ENCODE measurements around the gene KCTD8. TPM values are rescaled to one million over a fixed set of nuclear protein-coding genes. Genes with fewer than 3 reads are reported as not detected.
A peak's percentile ranks its signal among the peaks of the same experiment; 100 is the strongest.

The KCTD8 gene
- total RNA-seq, 1 experiment from 2014 or later, result 3.8 TPM

GRCh38 chr4:44221407-44221806 lies 227.2 kb downstream of the KCTD8 start (continued):
- no peak for TF ChIP-seq JUN (CRISPR knock-in tag; IDR thresholded peaks at IDR 0.05)
- no peak for TF ChIP-seq RELA (CRISPR knock-in tag; IDR thresholded peaks at IDR 0.05; ENCODE audit: borderline replicate concordance)
- TF ChIP-seq AFF4 (CRISPR knock-in tag; IDR thresholded peaks at IDR 0.05; ENCODE audit: borderline replicate concordance), result no peak
- no peak for TF ChIP-seq ESRRA (CRISPR knock-in tag; IDR thresholded peaks at IDR 0.05; ENCODE audit: borderline replicate concordance)

- DNase-seq (ENCODE audit: low spot score) (no peak), ATAC-seq (peak; percentile 98)
- peaks cover 12% of the 10 kb centered on the region for H3K4me1 Mint-ChIP-seq
- TF ChIP-seq NFE2L1 (CRISPR knock-in tag; IDR thresholded peaks at IDR 0.05) (no peak), ESRRA (CRISPR knock-in tag; IDR thresholded peaks at IDR 0.05; ENCODE audit: borderline replicate concordance) (no peak), JAZF1 (CRISPR knock-in tag; IDR thresholded peaks at IDR 0.05) (no peak), ZNF425 (CRISPR knock-in tag; conservative IDR thresholded peaks at IDR 0.05) (no peak), AR (CRISPR knock-in tag; IDR thresholded peaks at IDR 0.05) (no peak), MYBL2 (CRISPR knock-in tag; IDR thresholded peaks at IDR 0.05) (no peak), ZNF263 (CRISPR knock-in tag; IDR thresholded peaks at IDR 0.05; ENCODE audit: low read depth) (no peak), NFATC4 (CRISPR knock-in tag; IDR thresholded peaks at IDR 0.05) (no peak), MXD4 (CRISPR knock-in tag; IDR thresholded peaks at IDR 0.05; ENCODE audit: borderline replicate concordance) (no peak), RELA (CRISPR knock-in tag; IDR thresholded peaks at IDR 0.05; ENCODE audit: borderline replicate concordance) (no peak), ZNF121 (CRISPR knock-in tag; IDR thresholded peaks at IDR 0.05) (no peak)
- no peaks in the 10 kb centered on the region for H3K9me3 Mint-ChIP-seq
- H3K4me3 Mint-ChIP-seq, result no peak overlapping the region
- H3K27me3 Mint-ChIP-seq (ENCODE audit: low read depth), result no peaks in the 10 kb centered on the region
- ChIA-PET CTCF (interaction anchor here (1.2 to 1.5 kb wide), 2 partner anchors 215 to 238 kb away, joined by 4 to 5 read pairs; partner anchors contain the start of gene KCTD8), POLR2A (no interaction called here)
- H3K36me3 Mint-ChIP-seq, result no peaks in the 10 kb centered on the region
- H3K27ac Mint-ChIP-seq, result no peak overlapping the region
These were observed 237.9 kb downstream of the KCTD8 start for GRCh38 chr4:44210750-44211149.

- H3K9me3 Mint-ChIP-seq, result peaks cover 33% of the 10 kb centered on the region
- H3K27ac Mint-ChIP-seq, result no peak overlapping the region
- H3K36me3 Mint-ChIP-seq, result peaks cover 9% of the 10 kb centered on the region
- no peak for TF ChIP-seq MAX (CRISPR knock-in tag; IDR thresholded peaks at IDR 0.05)
- TF ChIP-seq HMGA2 (CRISPR knock-in tag; IDR thresholded peaks at IDR 0.05), result no peak
- H3K27me3 Mint-ChIP-seq (ENCODE audit: low read depth), result no peaks in the 10 kb centered on the region
- ChIA-PET POLR2A (no interaction called here), CTCF (no interaction called here)
- ATAC-seq (no peak), DNase-seq (ENCODE audit: low spot score) (no peak)
- H3K4me1 Mint-ChIP-seq, result no peaks in the 10 kb centered on the region
- H3K4me3 Mint-ChIP-seq, result no peak overlapping the region
These were observed 251.8 kb downstream of the KCTD8 start for GRCh38 chr4:44196796-44197195.
